ENCODE results near the gene TAB3.
A peak's percentile ranks its signal among the peaks of the same experiment; 100 is the strongest.

TAB3 gene

GRCh38 chrX:30905321-30905720, 16.3 kb upstream of the TAB3 start:
- Histone ChIP-seq H3K9ac (ENCODE audit: low read depth, low read length) (no peak overlapping the region), H3K4me1 (ENCODE audit: insufficient read depth, low read length) (peaks cover 1% of the 10 kb centered on the region; the same call in 1 of the 2 replicates), H3K27ac (ENCODE audit: low read length) (no peak overlapping the region), H3K4me3 (ENCODE audit: low read length) (no peak overlapping the region), H3K9me3 (ENCODE audit: insufficient read depth, low read depth, low read length) (no peaks in the 10 kb centered on the region), H3K27me3 (ENCODE audit: insufficient read depth, low read length) (no peaks in the 10 kb centered on the region), H3K36me3 (ENCODE audit: insufficient read depth, low read depth, low read length) (no peaks in the 10 kb centered on the region)

DNA sequence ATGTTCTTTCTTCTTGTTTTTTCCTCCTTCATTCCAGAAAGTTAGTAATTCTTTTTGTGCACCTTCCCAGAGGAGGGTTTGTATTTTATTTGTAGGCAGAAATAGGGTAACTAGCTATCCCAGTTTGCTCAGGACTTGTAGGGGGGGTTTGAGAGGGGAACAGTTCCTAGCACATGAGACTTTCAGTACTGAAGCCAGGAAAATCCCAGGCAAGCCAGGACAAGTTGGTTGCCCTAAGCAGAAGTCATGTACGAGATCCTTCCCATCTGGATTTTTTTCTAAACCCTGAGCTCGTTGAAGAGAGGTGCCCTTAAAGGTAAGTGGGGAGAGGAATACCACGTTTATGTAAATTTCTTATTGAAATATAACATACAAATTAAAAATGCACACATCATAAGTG, 15.6 kb upstream of the TAB3 start:
- Histone ChIP-seq H3K27me3 (ENCODE audit: insufficient read depth, low read length) (no peaks in the 10 kb centered on the region), H3K4me3 (ENCODE audit: low read length) (no peak overlapping the region), H3K27ac (ENCODE audit: low read length) (no peak overlapping the region), H3K36me3 (ENCODE audit: insufficient read depth, low read depth, low read length) (no peaks in the 10 kb centered on the region), H3K9me3 (ENCODE audit: insufficient read depth, low read depth, low read length) (no peaks in the 10 kb centered on the region), H3K4me1 (ENCODE audit: insufficient read depth, low read length) (no peaks in the 10 kb centered on the region), H3K9ac (ENCODE audit: low read depth, low read length) (no peak overlapping the region)

- no peaks in the 10 kb centered on the region for H3K4me1 ChIP-seq (ENCODE audit: insufficient read depth, low read length)
- H3K36me3 ChIP-seq (ENCODE audit: insufficient read depth, low read depth, low read length) = no peaks in the 10 kb centered on the region
- no peaks in the 10 kb centered on the region for H3K27me3 ChIP-seq (ENCODE audit: insufficient read depth, low read length)
- no peaks in the 10 kb centered on the region for H3K9me3 ChIP-seq (ENCODE audit: insufficient read depth, low read depth, low read length)
- H3K27ac ChIP-seq (ENCODE audit: low read length) = no peak overlapping the region
- H3K4me3 ChIP-seq (ENCODE audit: low read length) = no peak overlapping the region
- H3K9ac ChIP-seq (ENCODE audit: low read depth, low read length) = no peak overlapping the region
These were observed 15.1 kb upstream of the TAB3 start for GRCh38 chrX:30904186-30904585.

DNA sequence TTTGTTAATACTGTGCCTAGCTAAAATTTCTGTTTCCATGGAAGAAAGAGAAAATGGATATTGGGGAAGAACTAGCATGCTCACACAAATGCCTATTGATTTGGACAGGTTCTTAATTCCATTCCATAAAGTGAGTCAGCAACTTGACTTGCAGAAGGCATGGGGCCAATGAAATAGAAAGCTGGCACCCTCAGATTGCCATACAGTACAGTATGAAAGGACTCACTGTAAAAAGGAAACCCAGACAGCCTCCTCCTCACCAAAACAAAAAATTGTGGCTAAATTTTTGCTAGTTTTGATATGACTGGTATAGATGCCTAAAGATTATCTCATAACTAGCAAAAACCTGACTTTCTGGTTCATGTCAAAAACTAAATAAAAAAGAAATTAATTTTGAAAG, 11.2 kb upstream of the TAB3 start:
- no peak overlapping the region for H3K27ac ChIP-seq (ENCODE audit: low read length)
- H3K4me1 ChIP-seq (ENCODE audit: insufficient read depth, low read length) = no peaks in the 10 kb centered on the region
- H3K36me3 ChIP-seq (ENCODE audit: insufficient read depth, low read depth, low read length) = no peaks in the 10 kb centered on the region
- no peak overlapping the region for H3K9ac ChIP-seq (ENCODE audit: low read depth, low read length)
- no peaks in the 10 kb centered on the region for H3K27me3 ChIP-seq (ENCODE audit: insufficient read depth, low read length)
- no peak overlapping the region for H3K4me3 ChIP-seq (ENCODE audit: low read length)
- no peaks in the 10 kb centered on the region for H3K9me3 ChIP-seq (ENCODE audit: insufficient read depth, low read depth, low read length)

DNA sequence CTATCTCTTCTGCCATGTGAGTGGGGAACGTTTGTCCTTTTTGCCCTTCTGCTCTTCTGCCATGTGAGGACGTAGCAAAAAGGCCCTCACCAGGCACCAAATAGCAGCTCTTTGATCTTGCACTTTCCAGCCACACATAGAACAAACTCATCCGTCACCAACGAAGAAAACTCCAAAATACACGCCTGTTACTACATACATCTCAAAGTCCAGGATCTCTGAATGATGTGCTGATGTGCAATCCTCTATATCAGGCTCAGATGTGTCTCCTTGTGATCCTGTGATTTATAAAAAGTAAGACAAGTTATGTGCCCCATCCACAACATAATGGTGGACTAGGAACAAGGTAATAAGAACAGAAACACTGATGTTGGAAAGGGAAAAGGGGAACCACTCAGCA, 9.8 kb upstream of the TAB3 start:
- H3K36me3 ChIP-seq (ENCODE audit: insufficient read depth, low read depth, low read length) = no peaks in the 10 kb centered on the region
- H3K4me3 ChIP-seq (ENCODE audit: low read length) = no peak overlapping the region
- no peak overlapping the region for H3K9ac ChIP-seq (ENCODE audit: low read depth, low read length)
- no peaks in the 10 kb centered on the region for H3K9me3 ChIP-seq (ENCODE audit: insufficient read depth, low read depth, low read length)
- no peaks in the 10 kb centered on the region for H3K27me3 ChIP-seq (ENCODE audit: insufficient read depth, low read length)
- H3K4me1 ChIP-seq (ENCODE audit: insufficient read depth, low read length) = no peaks in the 10 kb centered on the region
- no peak overlapping the region for H3K27ac ChIP-seq (ENCODE audit: low read length)

- no peak overlapping the region for H3K9ac ChIP-seq (ENCODE audit: low read depth, low read length)
- H3K4me3 ChIP-seq (ENCODE audit: low read length) = no peak overlapping the region
- no peaks in the 10 kb centered on the region for H3K27me3 ChIP-seq (ENCODE audit: insufficient read depth, low read length)
- no peaks in the 10 kb centered on the region for H3K9me3 ChIP-seq (ENCODE audit: insufficient read depth, low read depth, low read length)
- H3K4me1 ChIP-seq (ENCODE audit: insufficient read depth, low read length) = no peaks in the 10 kb centered on the region; the same call in 1 of the 2 replicates
- H3K36me3 ChIP-seq (ENCODE audit: insufficient read depth, low read depth, low read length) = no peaks in the 10 kb centered on the region
- H3K27ac ChIP-seq (ENCODE audit: low read length) = no peak overlapping the region
These were observed 6.3 kb upstream of the TAB3 start for GRCh38 chrX:30895370-30895769.

GRCh38 chrX:30893206-30893605, 4.2 kb upstream of the TAB3 start:
- peaks cover 3% of the 10 kb centered on the region; the same call in 1 of the 2 replicates for H3K4me1 ChIP-seq (ENCODE audit: insufficient read depth, low read length)
- no peaks in the 10 kb centered on the region for H3K9me3 ChIP-seq (ENCODE audit: insufficient read depth, low read depth, low read length)
- H3K36me3 ChIP-seq (ENCODE audit: insufficient read depth, low read depth, low read length) = no peaks in the 10 kb centered on the region
- no peak overlapping the region for H3K9ac ChIP-seq (ENCODE audit: low read depth, low read length)
- no peak overlapping the region for H3K4me3 ChIP-seq (ENCODE audit: low read length)
- H3K27ac ChIP-seq (ENCODE audit: low read length) = no peak overlapping the region
- no peaks in the 10 kb centered on the region for H3K27me3 ChIP-seq (ENCODE audit: insufficient read depth, low read length)

- no peak overlapping the region for H3K9ac ChIP-seq (ENCODE audit: low read depth, low read length)
- no peak overlapping the region for H3K27ac ChIP-seq (ENCODE audit: low read length)
- H3K4me3 ChIP-seq (ENCODE audit: low read length) = no peak overlapping the region
- H3K36me3 ChIP-seq (ENCODE audit: insufficient read depth, low read depth, low read length) = no peaks in the 10 kb centered on the region
- no peaks in the 10 kb centered on the region for H3K27me3 ChIP-seq (ENCODE audit: insufficient read depth, low read length)
- peaks cover 3% of the 10 kb centered on the region; the same call in 1 of the 2 replicates for H3K4me1 ChIP-seq (ENCODE audit: insufficient read depth, low read length)
- no peaks in the 10 kb centered on the region for H3K9me3 ChIP-seq (ENCODE audit: insufficient read depth, low read depth, low read length)
These were observed 3.5 kb upstream of the TAB3 start for GRCh38 chrX:30892591-30892990.

DNA sequence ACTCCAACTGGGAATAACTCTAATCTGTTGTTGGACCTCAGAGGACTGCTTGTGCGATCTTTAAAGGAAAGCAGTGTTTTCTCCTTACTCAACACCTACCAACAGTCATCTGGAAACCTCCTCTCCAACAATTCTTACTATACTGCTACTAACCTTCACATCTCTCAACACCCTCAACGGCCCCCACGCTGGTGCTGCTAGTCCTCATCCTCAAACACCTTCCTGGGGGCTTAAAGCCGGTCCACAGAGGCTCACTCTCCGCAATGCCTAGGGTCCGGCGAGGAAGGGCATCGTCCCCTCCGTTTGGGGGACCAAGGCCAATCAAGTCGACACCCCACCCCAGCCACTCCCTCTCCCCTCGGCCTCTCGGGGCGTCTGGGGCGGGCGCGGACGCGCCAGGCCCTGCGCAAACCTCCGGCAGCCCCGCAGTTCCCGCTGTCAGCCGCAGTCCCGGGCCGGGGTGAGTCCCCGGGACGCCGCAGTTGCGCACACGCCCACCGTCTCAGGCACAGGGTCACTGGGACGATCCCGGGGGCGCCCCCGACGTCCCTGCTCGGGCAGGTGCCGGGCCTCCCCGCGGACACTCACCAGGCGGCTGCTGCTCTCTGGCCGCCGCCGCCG, 418 bp downstream of the TAB3 start:
- Histone ChIP-seq H3K9me3 (ENCODE audit: insufficient read depth, low read depth, low read length) (no peaks in the 10 kb centered on the region), H3K9ac (ENCODE audit: low read depth, low read length) (peak overlapping the region; percentile 64), H3K27ac (ENCODE audit: low read length) (no peak overlapping the region), H3K4me3 (ENCODE audit: low read length) (peak overlapping the region; percentile 81), H3K4me1 (ENCODE audit: insufficient read depth, low read length) (peaks cover 3% of the 10 kb centered on the region; the same call in 1 of the 2 replicates), H3K27me3 (ENCODE audit: insufficient read depth, low read length) (no peaks in the 10 kb centered on the region), H3K36me3 (ENCODE audit: insufficient read depth, low read depth, low read length) (no peaks in the 10 kb centered on the region)

GRCh38 chrX:30887721-30888120, 1.3 kb downstream of the TAB3 start:
- Histone ChIP-seq H3K9me3 (ENCODE audit: insufficient read depth, low read depth, low read length) (no peaks in the 10 kb centered on the region), H3K4me1 (ENCODE audit: insufficient read depth, low read length) (0 out of 2 replicates have a peak, but pooled peaks cover 3% of the 10 kb centered on the region), H3K4me3 (ENCODE audit: low read length) (peak overlapping the region; percentile 81), H3K36me3 (ENCODE audit: insufficient read depth, low read depth, low read length) (no peaks in the 10 kb centered on the region), H3K9ac (ENCODE audit: low read depth, low read length) (no peak overlapping the region; the same call in 1 of the 2 replicates), H3K27me3 (ENCODE audit: insufficient read depth, low read length) (no peaks in the 10 kb centered on the region), H3K27ac (ENCODE audit: low read length) (no peak overlapping the region)

DNA sequence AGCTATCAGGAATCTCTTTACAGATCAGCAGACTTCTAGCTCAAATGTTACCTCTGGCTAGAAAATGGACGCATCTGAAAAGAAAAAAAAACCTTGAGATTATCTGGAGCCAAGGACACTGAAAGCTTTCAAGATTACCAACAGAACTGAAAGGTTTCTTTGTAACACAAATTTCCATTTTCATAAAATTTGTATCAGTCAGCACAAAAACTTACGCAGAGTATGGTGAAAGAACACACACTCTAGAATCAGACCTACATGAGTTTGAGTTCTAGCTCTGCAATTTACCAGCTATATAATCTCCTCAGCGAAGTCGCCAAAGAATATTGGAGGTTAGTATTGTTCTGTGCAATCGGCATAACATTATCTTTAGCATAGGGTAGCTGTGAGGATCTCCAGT, 1.8 kb downstream of the TAB3 start:
- Histone ChIP-seq H3K9me3 (ENCODE audit: insufficient read depth, low read depth, low read length) (no peaks in the 10 kb centered on the region), H3K9ac (ENCODE audit: low read depth, low read length) (no peak overlapping the region), H3K27me3 (ENCODE audit: insufficient read depth, low read length) (no peaks in the 10 kb centered on the region), H3K4me1 (ENCODE audit: insufficient read depth, low read length) (0 out of 2 replicates have a peak, but pooled peaks cover 3% of the 10 kb centered on the region), H3K4me3 (ENCODE audit: low read length) (no peak overlapping the region), H3K36me3 (ENCODE audit: insufficient read depth, low read depth, low read length) (no peaks in the 10 kb centered on the region), H3K27ac (ENCODE audit: low read length) (no peak overlapping the region)

- Histone ChIP-seq H3K4me1 (ENCODE audit: insufficient read depth, low read length) (peaks cover 3% of the 10 kb centered on the region; the same call in 1 of the 2 replicates), H3K27ac (ENCODE audit: low read length) (no peak overlapping the region), H3K9ac (ENCODE audit: low read depth, low read length) (no peak overlapping the region), H3K4me3 (ENCODE audit: low read length) (no peak overlapping the region), H3K9me3 (ENCODE audit: insufficient read depth, low read depth, low read length) (no peaks in the 10 kb centered on the region), H3K27me3 (ENCODE audit: insufficient read depth, low read length) (no peaks in the 10 kb centered on the region), H3K36me3 (ENCODE audit: insufficient read depth, low read depth, low read length) (no peaks in the 10 kb centered on the region)
These were observed 3.9 kb downstream of the TAB3 start for GRCh38 chrX:30885136-30885535.

All from iPS-20b (cell line).